Measurements from ENCODE around the gene DLD. TPM values are rescaled to one million over a fixed set of nuclear protein-coding genes. Genes with fewer than 3 reads are reported as not detected.

Gene DLD
- total RNA-seq, 1 donor from 2014 or later = 186 TPM

DNA sequence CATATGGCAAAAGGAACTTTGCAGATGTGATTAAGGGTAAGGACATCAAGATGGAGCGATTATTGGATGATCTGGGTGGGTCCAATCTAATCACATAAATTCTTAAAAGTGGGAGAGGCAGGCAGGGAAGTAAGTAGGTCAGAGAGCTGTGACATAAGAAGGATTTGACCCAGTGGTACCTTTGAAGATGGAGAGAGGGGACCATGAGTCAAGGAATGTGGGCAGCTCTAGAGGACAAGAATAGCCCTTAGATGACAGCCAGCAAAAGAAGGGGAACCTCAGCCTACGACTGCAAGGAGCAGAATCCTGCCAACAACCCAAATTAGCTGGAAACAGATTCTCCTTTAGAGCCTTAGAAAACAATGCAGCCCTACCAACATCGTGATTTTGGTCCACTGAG lies 77.5 kb downstream of the DLD start:
- Histone ChIP-seq H3K27me3 (no peaks in the 10 kb centered on the region), H3K9ac (no peak overlapping the region), H3K79me2 (ENCODE audit: low read depth) (no peaks in the 10 kb centered on the region), H3F3A (ENCODE audit: low read depth) (no peaks in the 10 kb centered on the region), H3K4me1 (peaks cover 8% of the 10 kb centered on the region), H3K4me3 (no peak overlapping the region), H4K20me1 (ENCODE audit: low read depth) (no peaks in the 10 kb centered on the region), H2AFZ (replicated peaks) (no peak overlapping the region), H3K36me3 (peaks cover under 1% of the 10 kb centered on the region), H3K27ac (no peak overlapping the region), H3K9me3 (ENCODE audit: low read depth) (no peaks in the 10 kb centered on the region), H3K4me2 (no peak overlapping the region)
- peaks cover 7% of the 10 kb centered on the region for H3K36me3 Mint-ChIP-seq
- no peaks in the 10 kb centered on the region for H3K9me3 Mint-ChIP-seq
- no peaks in the 10 kb centered on the region for H3K27me3 Mint-ChIP-seq (ENCODE audit: insufficient read depth, low read depth)
- TF ChIP-seq EZH2phosphoT487 (IDR thresholded peaks at IDR 0.05) (no peak), EZH2 (IDR thresholded peaks at IDR 0.05) (no peak), CTCF (IDR thresholded peaks at IDR 0.05) (no peak)
- no peak for DNase-seq (ENCODE audit: low spot score)
- H3K4me1 Mint-ChIP-seq = peaks cover 11% of the 10 kb centered on the region
- no peak overlapping the region for H3K4me3 Mint-ChIP-seq
- H3K27ac Mint-ChIP-seq = no peak overlapping the region

- peaks cover 8% of the 10 kb centered on the region for H3K4me1 ChIP-seq
- Mint-ChIP-seq H3K4me3 (no peak overlapping the region), H3K36me3 (peaks cover 5% of the 10 kb centered on the region), H3K9me3 (no peaks in the 10 kb centered on the region), H3K27me3 (ENCODE audit: insufficient read depth, low read depth) (no peaks in the 10 kb centered on the region), H3K4me1 (peaks cover 11% of the 10 kb centered on the region), H3K27ac (no peak overlapping the region)
- H3K79me2 ChIP-seq (ENCODE audit: low read depth) = no peaks in the 10 kb centered on the region
- no peak overlapping the region for H3K4me3 ChIP-seq
- H2AFZ ChIP-seq (replicated peaks) = no peak overlapping the region
- H3K27me3 ChIP-seq = no peaks in the 10 kb centered on the region
- H3K9ac ChIP-seq = no peak overlapping the region
- no peaks in the 10 kb centered on the region for H3F3A ChIP-seq (ENCODE audit: low read depth)
- H3K4me2 ChIP-seq = no peak overlapping the region
- no peaks in the 10 kb centered on the region for H3K36me3 ChIP-seq
- no peak for TF ChIP-seq CTCF (IDR thresholded peaks at IDR 0.05)
- TF ChIP-seq EZH2phosphoT487 (IDR thresholded peaks at IDR 0.05) = no peak
- H4K20me1 ChIP-seq (ENCODE audit: low read depth) = no peaks in the 10 kb centered on the region
- H3K9me3 ChIP-seq (ENCODE audit: low read depth) = no peaks in the 10 kb centered on the region
- DNase-seq (ENCODE audit: low spot score) = no peak
- no peak overlapping the region for H3K27ac ChIP-seq
These were observed 78.9 kb downstream of the DLD start for GRCh38 chr7:107969856-107970255.

Other genes with a start within 250 kb of the DLD start
- 0.02 TPM in 1 of 2 replicates, not detected in the other for gene SLC26A4, start 230.4 kb upstream of the DLD start, total RNA-seq (ENCODE audit: low replicate concordance)
- 40.6 and 58.0 TPM in 2 replicates for gene CBLL1, start 147.0 kb upstream of the DLD start, total RNA-seq (ENCODE audit: low replicate concordance)
- gene SLC26A3, start 88.0 kb upstream of the DLD start, total RNA-seq (ENCODE audit: low replicate concordance) = not detected in 2 replicates
- gene LAMB1, start 112.0 kb downstream of the DLD start, total RNA-seq (ENCODE audit: low replicate concordance) = 87.7 and 100 TPM in 2 replicates
- gene LAMB4, start 239.2 kb downstream of the DLD start, total RNA-seq (ENCODE audit: low replicate concordance) = not detected in 2 replicates